Panc1 (cell line): ENCODE data around the gene CLDN15. TPM values are rescaled to one million over a fixed set of nuclear protein-coding genes. Genes with fewer than 3 reads are reported as not detected.

Experiments
- ATAC-seq: fragments of 200-7000 bp; cut with Tn5 transposase; 2 replicates; pipeline ENCODE4 v1.9.1; 2020; ENCODE audit warnings: mild to moderate bottlenecking, moderate library complexity
- BruUV-seq: library from RNA; stranded (reverse); fragments of 400-500 nt; replicated peaks from 2 replicates; lab custom pipeline; 2021; lab: Mats Ljungman, UMichigan
- CTCF ChIA-PET: fragments of 300-600 bp; sonication (Branson Sonifier 250); formaldehyde crosslinking; loops from one replicate; lab custom pipeline; 2022; ENCODE audit warnings: antibody characterized with exemption; lab: Charles Lee
- POLR2A ChIA-PET: fragments of 300-600 bp; sonication (Branson Sonifier 250); formaldehyde crosslinking; loops from one replicate; lab custom pipeline; 2022; ENCODE audit warnings: antibody characterized with exemption; lab: Charles Lee
- DNase-seq: peaks from one replicate; pipeline ENCODE4 v3.0.0-alpha.2; 2010; ENCODE audit warnings: low read depth, low spot score
- H3K27ac ChIP-seq: 2 replicates; pipeline ENCODE4 v1.5.1; 2011; ENCODE audit warnings: mild to moderate bottlenecking, low read length, inconsistent platforms
- H3K27me3 ChIP-seq: fragments of 200-500 bp; sonication (Bioruptor generic); 2 replicates; pipeline ENCODE4 v1.6.0; 2014; ENCODE audit warnings: low read length, inconsistent platforms; ENCODE audit not compliant: control insufficient read depth, insufficient read depth
- H3K36me3 ChIP-seq: fragments of 200-500 bp; sonication (Bioruptor generic); 2 replicates; pipeline ENCODE4 v1.5.1; 2014; ENCODE audit warnings: inconsistent platforms, mild to moderate bottlenecking, low read length, moderate library complexity; ENCODE audit not compliant: control insufficient read depth, insufficient read depth
- H3K4me1 ChIP-seq: 2 replicates; pipeline ENCODE4 v1.5.1; 2011; ENCODE audit warnings: inconsistent platforms, mild to moderate bottlenecking, low read length, moderate library complexity; ENCODE audit not compliant: control insufficient read depth, insufficient read depth
- H3K4me3 ChIP-seq, 2 experiments: 2 replicates each; pipeline ENCODE4 v1.5.1; 2011 to 2012; ENCODE audit warnings: low read depth in 2 of 2, low read length in 2 of 2, mild to moderate bottlenecking in 2 of 2, inconsistent platforms in 1 of 2, moderate library complexity in 1 of 2
- H3K9me3 ChIP-seq: fragments of 200-500 bp; sonication (Bioruptor generic); 2 replicates; pipeline ENCODE4 v1.5.1; 2014; ENCODE audit warnings: low read depth, mild to moderate bottlenecking, inconsistent platforms, low read length, moderate library complexity; ENCODE audit not compliant: control insufficient read depth, insufficient read depth
- POLR2AphosphoS5 ChIP-seq: IDR thresholded peaks from 2 replicates; pipeline ENCODE4 v1.6.1; 2012; ENCODE audit warnings: mild to moderate bottlenecking, low read depth, low read length, moderate library complexity
- SIN3A ChIP-seq: IDR thresholded peaks from 2 replicates; pipeline ENCODE4 v1.6.1; 2012; ENCODE audit warnings: low read depth, mild to moderate bottlenecking, low read length, moderate library complexity, borderline replicate concordance; ENCODE audit not compliant: insufficient read depth
- TCF7L2 ChIP-seq: IDR thresholded peaks from 2 replicates; pipeline ENCODE4 v1.6.1; 2011; ENCODE audit warnings: mild to moderate bottlenecking, low read depth, low read length, inconsistent platforms
- in situ Hi-C: cut with HindIII; loops from 2 replicates; pipeline ENCODE4 v1.10.0; 2016; ENCODE audit warnings: low sequenced_read_pairs, low pct_unique_long_range_greater_than_20kb
- intact Hi-C: fragments of 100-400 bp; cut with micrococcal nuclease; formaldehyde crosslinking; loops from one replicate; pipeline ENCODE4 v1.10.0; 2022; ENCODE audit not compliant: unreplicated experiment
- total RNA-seq: library from RNA; stranded (reverse); gene quantifications from one replicate; pipeline ENCODE4 v1.2.1, GENCODE V29; 2021; ENCODE audit not compliant: unreplicated experiment
- TF ChIP-seq, protein P1 (sequence below), 2 experiments: IDR thresholded peaks; 2 replicates each; pipeline ENCODE4 v1.6.1; 2011 to 2012; ENCODE audit warnings: low read depth in 2 of 2, control low read depth in 1 of 2, low read length in 1 of 2, mild to moderate bottlenecking in 1 of 2, moderate library complexity in 1 of 2; ENCODE audit not compliant: insufficient read depth in 1 of 2
- TF ChIP-seq, protein P2 (sequence below): fragments of 450-650 bp; IDR thresholded peaks from 2 replicates; pipeline ENCODE4 v1.5.1; 2017; ENCODE audit warnings: mild to moderate bottlenecking

Gene CLDN15
- total RNA-seq, 1 experiment from 2014 or later = 8.0 TPM

DNA sequence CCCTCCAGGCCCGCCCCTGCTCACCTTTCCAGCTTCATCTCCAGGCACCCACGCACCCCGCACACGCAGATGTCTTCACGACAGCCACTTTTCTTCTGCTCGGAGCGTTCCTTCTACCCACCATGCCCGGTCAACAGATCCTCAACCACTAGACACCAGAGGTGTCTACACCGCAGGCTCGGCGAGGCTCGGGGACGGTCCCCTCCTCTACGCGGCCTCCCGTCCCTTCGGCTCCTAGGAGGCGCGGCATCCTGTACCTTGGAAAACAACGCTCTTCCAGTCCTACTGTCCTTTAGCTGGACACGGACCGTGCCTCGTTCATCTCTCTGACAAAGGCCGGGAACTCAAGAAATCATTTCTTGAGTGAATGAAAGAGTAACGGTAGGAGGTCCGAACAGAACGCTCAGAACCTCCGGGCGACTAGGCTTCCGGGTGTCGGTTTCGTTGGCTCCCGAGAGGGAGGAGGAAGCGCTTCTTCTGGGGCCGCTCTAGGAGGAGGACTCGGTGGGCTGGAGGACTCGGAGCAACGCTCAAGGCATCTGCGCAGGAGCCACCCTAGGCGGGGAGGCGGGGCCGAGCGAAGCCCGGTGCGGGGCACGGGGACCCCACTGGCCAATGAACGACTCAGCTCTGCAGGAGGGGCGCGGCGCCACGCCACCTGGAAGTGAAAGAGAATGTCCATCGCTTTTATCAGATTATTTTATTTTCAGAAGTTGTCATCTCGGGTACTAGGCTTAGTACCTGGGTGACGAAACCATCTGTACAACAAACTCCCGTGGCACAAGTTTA is 14.5 kb upstream of the CLDN15 start:
- peak; percentile 96 for DNase-seq
- TSS peak; percentile 86 for BruUV-seq
- intact Hi-C loops (no loop called here), in situ Hi-C loops (no loop called here)
- ChIA-PET CTCF (interaction anchor here (0.7 to 0.9 kb wide), 4 partner anchors 26 to 859 kb away, joined by 3 to 4 read pairs (median 3); no protein-coding TSS in a partner anchor), POLR2A (interaction anchor here (1.0 kb wide), 1 partner anchor 13 kb away, joined by 4 read pairs; no protein-coding TSS in a partner anchor)
- Histone ChIP-seq H3K27me3 (no peaks in the 10 kb centered on the region), H3K9me3 (no peaks in the 10 kb centered on the region), H3K27ac (peak overlapping the region; percentile 91), H3K4me1 (peaks cover 5% of the 10 kb centered on the region), H3K4me3 (peak overlapping the region; percentile 57 to 85), H3K36me3 (no peaks in the 10 kb centered on the region)
- peak; percentile 80 for TF ChIP-seq POLR2AphosphoS5
- TF ChIP-seq, protein P1, sequence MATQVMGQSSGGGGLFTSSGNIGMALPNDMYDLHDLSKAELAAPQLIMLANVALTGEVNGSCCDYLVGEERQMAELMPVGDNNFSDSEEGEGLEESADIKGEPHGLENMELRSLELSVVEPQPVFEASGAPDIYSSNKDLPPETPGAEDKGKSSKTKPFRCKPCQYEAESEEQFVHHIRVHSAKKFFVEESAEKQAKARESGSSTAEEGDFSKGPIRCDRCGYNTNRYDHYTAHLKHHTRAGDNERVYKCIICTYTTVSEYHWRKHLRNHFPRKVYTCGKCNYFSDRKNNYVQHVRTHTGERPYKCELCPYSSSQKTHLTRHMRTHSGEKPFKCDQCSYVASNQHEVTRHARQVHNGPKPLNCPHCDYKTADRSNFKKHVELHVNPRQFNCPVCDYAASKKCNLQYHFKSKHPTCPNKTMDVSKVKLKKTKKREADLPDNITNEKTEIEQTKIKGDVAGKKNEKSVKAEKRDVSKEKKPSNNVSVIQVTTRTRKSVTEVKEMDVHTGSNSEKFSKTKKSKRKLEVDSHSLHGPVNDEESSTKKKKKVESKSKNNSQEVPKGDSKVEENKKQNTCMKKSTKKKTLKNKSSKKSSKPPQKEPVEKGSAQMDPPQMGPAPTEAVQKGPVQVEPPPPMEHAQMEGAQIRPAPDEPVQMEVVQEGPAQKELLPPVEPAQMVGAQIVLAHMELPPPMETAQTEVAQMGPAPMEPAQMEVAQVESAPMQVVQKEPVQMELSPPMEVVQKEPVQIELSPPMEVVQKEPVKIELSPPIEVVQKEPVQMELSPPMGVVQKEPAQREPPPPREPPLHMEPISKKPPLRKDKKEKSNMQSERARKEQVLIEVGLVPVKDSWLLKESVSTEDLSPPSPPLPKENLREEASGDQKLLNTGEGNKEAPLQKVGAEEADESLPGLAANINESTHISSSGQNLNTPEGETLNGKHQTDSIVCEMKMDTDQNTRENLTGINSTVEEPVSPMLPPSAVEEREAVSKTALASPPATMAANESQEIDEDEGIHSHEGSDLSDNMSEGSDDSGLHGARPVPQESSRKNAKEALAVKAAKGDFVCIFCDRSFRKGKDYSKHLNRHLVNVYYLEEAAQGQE (IDR thresholded peaks at IDR 0.05; ENCODE audit: insufficient read depth in 1 of 2, low read depth in 2 of 2, low read length in 1 of 2) = no peak
- ATAC-seq = peak; percentile 100

DNA sequence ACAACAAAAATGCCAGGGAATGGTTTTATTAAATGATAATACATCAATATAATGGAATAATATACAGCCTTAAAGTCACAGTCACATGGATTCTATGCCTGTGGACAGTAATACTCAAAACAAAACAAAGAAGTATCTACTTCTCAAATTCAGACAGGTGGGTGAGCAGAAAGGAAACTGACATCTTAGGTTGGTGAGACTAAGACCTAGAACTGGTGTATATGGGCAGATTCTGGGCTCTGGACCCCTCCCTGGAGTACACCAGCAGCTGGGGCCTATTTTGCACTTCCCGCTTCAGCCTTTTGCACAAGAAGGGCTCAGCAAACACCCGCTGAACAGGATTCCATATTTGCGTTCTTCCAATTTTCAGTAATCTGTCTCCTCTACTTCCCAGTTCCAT is 12.7 kb upstream of the CLDN15 start:
- H3K36me3 ChIP-seq = no peaks in the 10 kb centered on the region
- in situ Hi-C loops (no loop called here), intact Hi-C loops (no loop called here)
- CTCF ChIA-PET = no interaction called here
- H3K27me3 ChIP-seq = no peaks in the 10 kb centered on the region
- no peaks in the 10 kb centered on the region for H3K9me3 ChIP-seq
- TF ChIP-seq POLR2AphosphoS5 (no peak), SIN3A (no peak), TCF7L2 (no peak)
- TF ChIP-seq, protein P1 (IDR thresholded peaks at IDR 0.05; ENCODE audit: insufficient read depth in 1 of 2, low read depth in 2 of 2, low read length in 1 of 2) = no peak
- TF ChIP-seq, protein P2, sequence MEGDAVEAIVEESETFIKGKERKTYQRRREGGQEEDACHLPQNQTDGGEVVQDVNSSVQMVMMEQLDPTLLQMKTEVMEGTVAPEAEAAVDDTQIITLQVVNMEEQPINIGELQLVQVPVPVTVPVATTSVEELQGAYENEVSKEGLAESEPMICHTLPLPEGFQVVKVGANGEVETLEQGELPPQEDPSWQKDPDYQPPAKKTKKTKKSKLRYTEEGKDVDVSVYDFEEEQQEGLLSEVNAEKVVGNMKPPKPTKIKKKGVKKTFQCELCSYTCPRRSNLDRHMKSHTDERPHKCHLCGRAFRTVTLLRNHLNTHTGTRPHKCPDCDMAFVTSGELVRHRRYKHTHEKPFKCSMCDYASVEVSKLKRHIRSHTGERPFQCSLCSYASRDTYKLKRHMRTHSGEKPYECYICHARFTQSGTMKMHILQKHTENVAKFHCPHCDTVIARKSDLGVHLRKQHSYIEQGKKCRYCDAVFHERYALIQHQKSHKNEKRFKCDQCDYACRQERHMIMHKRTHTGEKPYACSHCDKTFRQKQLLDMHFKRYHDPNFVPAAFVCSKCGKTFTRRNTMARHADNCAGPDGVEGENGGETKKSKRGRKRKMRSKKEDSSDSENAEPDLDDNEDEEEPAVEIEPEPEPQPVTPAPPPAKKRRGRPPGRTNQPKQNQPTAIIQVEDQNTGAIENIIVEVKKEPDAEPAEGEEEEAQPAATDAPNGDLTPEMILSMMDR = no peak
- POLR2A ChIA-PET = interaction anchor here (0.6 kb wide), 1 partner anchor 57 kb away, joined by 5 read pairs; no protein-coding TSS in a partner anchor
- H3K4me1 ChIP-seq = peaks cover 8% of the 10 kb centered on the region
- no peak for DNase-seq
- no peak overlapping the region for H3K27ac ChIP-seq
- no TSS peak for BruUV-seq
- peak overlapping the region in 1 of 2 experiments; percentile 85; a peak in 1 of 4 replicates for H3K4me3 ChIP-seq
- ATAC-seq = no peak
